Activated CD8-positive, alpha-beta memory T cell treated with anti-CD3 and anti-CD28 coated beads, Interleukin-2, amount 50 U/mL, for 1 hour (primary cell): ENCODE results near the gene SLC10A7.

ENCODE experiments used
- DNase-seq: peaks from one replicate; pipeline ENCODE4 v3.0.0-alpha.2; 2020; ENCODE audit errors: extremely low read depth

SLC10A7 gene

DNA sequence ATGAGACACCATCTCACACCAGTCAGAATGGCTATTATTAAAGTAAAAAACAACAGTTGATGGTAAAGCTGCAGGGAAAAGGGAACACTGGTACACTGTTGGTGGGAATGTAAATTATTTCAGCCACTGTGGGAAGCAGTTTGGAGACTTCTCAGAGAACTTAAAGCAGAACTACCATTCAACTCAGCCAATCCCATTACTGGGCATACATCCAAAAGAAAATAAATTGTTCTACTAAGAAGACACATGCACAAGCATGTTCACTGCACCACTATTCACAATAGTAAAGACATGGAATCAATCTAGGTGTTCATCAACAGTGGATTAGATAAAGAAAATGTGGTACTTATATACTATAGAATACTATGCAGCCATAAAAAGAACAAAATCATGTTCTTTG is 172.4 kb downstream of the SLC10A7 start:
- no peak for DNase-seq

DNA sequence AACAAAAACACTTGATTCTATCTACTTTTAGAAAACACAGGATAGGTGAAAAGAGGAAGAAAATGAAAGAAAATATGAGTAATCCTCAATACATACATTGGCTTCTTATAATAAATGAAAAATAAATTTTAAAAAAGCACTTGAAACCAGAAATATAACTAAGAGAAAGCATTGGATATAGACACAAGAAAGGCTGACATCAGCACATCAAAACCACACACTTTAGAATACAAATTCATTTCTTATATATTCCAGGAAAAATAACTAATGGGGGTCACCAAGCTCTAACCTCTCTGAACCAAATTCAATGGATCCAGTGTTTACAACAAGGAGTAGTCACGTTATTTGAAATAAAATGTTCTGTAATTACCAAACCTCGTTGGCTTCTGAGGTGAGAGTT is 173.9 kb downstream of the SLC10A7 start:
- no peak for DNase-seq

DNA sequence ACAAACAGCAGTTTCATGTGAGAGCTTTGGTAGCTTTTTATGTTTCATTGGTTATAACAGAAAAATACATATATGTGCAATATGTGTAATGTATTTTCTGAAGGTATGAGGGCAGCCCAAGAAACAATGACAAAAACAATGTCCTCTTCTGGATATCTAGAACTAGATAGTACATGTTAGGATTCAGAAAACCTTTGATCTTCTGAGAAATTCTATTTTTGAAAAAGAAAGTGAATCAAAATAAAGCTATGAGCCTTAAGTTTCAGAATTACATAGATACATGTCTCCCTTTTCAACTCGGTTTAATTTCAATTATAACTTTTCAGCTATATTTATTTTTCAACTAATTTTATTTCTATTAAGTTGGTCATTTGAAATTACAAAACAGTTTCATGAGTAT is 175.5 kb downstream of the SLC10A7 start:
- DNase-seq, result no peak

DNA sequence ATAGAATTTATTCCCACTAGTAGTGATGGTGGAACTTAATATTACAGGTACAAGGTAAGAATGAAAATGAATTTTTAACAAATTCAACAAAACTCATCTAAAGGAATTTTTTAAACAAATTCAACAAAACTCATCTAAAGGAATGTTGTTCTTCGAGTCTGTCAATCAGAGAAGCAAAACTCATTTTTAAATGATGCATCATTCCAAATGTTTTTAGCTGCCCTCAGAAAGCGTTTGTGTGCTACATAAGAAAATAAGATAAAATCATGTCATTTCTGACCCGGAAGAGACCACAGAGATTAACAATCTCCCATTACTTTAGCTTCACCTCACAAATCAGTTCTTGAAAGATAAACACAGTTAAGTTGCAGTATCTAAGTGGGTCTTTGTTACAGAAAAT is 178.0 kb downstream of the SLC10A7 start:
- DNase-seq, result no peak

DNA sequence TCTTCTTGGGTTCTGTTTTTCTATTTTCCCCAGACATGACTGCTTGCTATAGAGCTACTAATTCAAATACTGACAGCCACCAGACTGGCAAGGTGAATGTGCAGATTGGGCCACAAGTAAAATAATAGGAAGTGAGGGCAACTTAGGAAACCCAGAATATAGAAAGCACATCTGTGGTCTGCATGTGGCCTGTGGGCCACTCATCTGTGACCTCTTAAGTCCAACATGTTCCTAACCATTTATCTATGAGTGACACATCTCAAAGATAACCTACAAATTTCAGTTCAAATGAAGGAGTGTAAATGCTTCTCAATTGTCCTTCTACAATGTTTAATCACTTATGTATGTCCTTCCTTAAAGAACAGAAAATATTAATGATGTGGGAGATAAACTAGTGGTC is 178.5 kb downstream of the SLC10A7 start:
- no peak for DNase-seq

DNA sequence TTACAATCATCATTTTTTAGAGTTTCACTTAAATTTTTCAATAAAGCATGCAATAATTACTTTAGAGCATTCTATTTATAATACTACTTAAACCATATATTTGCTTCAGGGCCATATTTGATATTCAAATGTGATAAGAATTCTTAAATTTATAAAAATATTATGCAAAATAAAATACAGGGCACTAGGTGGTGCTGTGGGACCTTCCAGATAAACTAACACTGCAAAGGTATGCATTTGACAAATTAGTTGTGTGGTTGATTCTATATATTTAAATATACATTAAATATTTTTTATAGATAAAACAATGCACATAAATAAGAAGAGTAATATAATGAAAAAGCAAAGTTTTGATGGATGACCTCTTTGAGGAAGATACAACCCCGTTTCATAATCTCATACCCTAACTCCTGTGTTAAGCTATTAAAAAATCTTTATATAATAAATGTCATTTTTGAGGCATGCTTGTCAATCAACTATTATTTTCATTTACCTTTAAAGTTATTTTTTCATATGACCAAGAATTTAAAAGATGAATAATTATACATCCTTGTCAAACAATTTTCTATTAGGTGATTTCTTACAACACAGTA is 179.0 kb downstream of the SLC10A7 start:
- no peak for DNase-seq

DNA sequence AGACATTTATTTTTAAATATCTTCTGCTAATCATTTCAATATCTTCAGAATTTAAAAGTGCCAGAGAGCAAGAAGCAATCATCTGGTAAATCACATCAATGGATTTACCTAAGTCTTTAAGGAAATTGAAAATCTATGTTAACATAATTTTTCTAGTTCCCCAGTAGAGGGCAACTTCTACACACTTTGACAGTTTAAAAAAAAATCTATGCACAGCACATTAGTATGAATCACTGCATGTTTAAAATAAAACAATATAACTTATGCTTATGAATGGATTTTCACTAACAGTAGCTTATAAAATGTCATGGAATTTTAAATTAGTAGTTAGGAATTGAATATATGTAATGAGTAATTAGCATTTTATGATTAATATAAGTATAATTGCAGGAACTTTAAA is 180.9 kb downstream of the SLC10A7 start:
- no peak for DNase-seq

DNA sequence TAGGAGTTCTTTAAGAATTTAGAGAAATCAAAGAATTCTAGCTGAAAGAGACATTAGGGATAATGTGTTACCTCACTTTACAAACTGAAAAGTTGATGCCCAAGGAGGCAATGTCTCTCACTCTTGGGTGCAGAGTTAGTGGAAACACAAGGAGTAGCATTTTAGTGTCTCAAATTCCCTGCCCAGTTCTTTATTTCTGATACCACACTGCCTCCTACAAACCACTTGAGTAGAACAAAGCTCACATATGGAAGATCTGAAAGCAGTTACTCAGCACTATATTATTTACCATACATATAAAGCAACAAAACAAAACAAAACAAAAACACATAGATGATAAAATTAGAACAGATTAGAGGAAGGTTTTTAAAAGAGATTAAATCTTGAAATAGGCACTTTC is 183.2 kb downstream of the SLC10A7 start:
- no peak for DNase-seq

DNA sequence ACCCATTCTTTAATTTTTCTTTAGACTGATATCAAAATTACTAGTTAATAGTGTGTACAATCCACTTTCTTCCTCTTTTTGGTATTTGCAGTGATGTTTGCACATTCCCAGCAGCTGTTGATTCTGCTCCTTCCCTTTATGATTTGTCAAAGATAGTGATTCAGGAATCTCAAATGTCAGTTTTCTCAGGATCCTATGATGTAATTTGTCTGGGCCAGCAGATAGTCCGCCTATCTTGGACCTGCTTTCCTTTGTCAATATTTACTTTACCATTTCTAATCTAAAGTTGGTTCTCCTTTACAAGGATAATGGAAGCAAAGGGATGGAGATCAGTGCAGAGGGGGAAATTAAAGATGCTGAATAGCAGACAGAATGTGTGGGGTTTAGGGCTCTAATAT is 185.3 kb downstream of the SLC10A7 start:
- DNase-seq, result no peak

DNA sequence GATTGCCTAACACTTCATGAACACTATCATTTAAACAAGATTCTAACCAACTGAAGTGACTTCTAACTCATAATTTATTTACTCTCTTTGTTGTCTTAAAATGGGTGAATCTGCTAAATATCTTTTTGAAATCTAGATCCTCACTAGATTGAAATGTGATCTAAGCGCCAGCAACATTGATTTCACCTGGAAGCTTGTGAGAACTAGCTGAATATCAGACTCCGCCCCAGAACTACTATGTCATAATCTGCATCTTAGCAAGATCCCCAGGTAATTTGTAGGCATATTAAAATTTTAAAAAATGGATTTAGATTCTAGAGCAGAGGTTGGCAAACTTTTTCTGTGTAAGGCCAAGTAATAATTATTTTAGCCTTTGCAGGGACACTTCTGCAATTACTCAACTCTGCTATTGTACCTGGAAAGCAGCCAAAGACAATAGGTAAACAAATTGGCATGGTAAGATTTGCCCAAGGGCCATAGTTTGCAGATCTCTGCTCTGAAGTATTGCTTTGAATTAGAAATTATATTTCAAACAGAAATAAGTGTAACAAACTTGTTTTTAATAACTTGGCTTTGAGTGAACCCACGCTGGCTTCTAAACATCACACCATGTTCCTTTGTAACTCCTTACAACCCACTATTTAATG is 185.9 kb downstream of the SLC10A7 start:
- DNase-seq, result no peak

DNA sequence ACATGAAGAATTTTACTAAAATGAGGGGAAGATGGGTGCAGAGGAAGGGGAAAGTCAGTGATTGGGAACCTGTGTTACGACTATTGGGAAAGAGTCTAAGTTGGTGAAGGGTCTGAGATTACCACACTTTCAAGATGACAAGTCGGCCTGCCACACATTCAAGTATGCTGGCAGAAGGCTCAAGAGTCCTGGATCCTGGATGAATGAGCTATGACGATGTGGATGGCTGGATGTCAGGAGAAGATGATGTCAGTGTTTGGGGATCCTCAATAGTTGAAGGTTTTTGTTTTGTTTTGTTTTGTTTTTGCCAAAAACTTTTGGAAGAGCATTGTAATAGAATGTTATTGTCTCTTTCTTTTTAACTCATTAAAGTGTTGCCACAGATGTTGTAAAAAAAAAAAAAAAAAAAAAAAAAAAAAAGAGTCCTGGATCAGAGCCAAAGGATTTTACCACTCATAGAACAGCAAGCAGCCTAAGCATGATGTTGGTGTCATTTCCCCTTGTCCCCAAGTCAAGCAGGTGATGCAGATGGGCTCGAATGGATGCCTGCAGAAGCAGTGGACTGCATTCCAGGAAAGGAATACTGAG is 186.8 kb downstream of the SLC10A7 start:
- no peak for DNase-seq

DNA sequence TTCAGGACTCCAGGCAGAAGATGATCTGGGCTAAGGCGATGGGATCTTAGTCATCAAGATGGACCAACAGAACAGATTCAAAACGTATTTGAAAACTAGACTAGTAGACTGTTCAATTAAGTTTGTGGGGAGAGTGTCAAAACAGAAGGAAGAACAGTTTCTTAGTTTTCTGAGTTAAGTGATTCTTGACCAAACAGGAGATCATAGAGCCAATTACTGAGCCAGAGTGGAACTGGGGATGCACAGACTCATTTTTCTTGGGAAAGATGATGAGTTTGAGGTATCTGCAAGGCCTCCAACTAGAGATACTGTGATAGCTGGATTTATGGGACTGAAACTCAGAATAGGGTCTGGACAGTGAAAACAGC is 187.9 kb downstream of the SLC10A7 start:
- no peak for DNase-seq

DNA sequence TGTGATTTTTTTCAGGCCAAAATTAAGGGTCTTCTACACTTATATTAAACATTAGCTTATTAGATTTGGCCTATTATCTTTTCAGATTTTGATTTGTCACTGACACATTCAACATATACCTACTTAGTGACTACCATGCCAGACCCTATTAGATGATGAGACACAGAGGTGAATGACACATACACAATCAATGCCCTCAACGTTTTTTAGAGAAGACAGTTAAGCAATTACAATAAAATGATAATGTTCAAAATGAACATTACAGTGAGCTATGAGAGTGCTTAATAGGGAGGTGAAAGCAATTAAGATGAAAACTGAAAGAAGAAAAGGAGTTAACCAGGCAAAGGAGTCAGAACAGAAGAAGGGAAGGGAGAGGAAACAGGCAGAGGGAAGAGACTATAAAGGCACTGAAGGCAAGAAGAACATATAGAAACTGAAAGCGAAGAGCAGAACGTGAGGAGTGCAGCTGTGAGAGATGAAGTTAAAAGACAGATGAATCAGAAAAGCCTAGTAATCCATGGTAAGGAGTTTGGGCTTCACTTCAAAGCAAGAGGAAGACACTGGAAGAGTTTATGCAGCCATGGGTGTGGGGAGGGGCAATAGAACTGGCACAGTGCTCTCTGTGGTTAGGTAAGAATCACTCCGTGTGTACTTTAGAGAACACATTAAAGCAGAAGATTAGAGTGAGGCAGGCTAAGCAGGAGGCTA is 188.4 kb downstream of the SLC10A7 start:
- DNase-seq, result no peak

DNA sequence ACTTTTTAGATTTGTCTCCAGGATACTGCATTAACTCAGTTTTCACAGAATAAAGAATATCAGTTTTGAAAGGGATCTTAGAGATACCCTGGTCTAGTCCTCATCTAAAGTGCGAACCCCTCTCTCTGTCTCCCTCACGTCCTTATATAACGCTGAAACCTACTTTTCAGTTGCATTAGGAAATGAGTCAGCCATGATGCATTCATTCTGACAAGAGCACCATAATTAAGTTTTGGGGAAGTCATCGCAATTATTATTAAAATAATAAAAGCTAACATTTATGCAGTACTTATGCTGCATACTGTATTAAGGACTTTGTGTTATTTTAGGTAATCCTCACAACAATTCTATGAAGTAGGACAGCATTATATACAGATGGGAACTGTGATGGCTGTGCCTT is 191.3 kb downstream of the SLC10A7 start:
- no peak for DNase-seq

DNA sequence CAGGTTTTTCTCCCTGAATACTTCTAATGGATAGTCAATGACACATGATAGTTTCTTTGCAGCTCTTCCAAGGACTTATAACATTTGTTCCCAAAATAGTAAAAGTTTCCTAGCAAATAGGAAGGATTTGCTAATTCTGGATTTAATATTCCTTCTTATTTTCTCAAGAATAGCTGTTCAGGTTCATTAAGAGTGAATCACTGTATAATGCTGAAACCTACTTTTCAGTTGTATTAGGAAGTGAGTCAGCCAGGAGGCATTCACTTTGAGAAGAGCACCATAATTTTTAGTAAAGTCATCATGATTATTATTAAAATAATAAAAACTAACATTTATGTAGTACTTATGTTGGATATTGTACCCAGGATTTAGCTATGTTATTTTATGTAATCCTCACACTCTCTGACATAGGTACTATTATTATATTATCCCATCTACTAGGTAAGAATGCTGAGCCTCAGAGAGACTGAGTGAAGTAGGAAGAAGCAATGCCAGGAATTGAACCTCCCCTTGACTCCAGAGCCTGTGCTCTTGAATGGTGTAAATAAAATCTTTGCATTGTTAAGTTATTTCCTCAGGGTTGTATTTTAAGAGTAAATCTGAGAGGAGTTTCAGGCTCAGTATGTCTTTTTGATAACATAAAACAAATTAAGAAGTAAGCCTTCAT is 192.6 kb downstream of the SLC10A7 start:
- DNase-seq, result no peak

DNA sequence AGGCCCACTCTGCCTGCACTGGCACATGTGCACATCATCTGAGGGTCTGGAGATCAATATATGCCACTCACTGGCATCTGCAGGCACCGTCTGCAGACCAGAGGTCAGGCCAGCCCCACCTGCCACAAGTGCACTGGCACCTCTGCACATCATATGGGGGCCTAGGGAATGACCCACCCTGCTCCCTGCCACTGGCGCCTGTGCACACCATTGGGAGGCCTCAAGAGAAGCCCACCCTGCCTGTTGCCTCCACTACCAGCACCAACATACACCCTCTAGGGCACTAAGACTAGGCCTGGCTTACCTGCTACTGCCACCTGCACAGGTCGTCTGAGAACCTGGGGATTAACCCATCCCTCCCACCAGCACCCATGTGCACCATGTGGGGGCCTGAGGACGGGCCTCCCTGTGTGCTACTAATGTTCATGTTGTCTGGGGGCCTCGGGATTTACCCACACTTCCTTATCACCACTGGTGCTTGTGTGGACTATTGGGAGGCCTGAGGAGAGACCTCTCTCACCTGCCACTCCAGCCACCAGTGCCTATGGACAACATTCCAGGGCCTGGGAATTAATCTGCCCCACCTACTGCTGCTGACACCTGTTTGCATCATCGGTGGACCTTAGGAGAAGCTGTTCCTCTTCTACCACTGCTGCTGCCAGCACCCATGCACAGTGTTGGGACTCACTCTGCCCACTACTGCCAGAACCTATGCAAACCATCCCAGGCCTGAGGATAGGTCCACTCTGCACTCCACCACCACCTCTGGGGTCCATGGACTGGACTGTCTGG is 193.7 kb downstream of the SLC10A7 start:
- DNase-seq, result no peak

DNA sequence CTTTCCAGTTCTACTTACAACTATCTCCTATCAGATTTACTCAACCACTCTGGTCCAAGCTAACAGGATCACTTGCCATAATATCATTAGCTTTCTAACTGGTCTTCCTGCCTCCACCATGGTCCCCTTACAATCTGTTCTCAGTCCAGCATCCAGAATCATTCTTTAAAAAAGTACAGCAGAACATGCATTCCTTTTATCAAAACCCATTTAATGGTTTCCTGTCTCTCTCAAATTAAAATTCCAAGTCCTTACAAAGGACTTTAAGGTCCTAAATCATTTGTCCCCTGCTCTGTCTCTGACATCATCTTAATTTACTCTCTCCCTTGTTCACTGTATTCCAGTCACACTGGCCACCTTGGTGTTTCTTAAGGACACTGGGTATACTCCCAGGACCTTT is 202.8 kb downstream of the SLC10A7 start:
- no peak for DNase-seq

DNA sequence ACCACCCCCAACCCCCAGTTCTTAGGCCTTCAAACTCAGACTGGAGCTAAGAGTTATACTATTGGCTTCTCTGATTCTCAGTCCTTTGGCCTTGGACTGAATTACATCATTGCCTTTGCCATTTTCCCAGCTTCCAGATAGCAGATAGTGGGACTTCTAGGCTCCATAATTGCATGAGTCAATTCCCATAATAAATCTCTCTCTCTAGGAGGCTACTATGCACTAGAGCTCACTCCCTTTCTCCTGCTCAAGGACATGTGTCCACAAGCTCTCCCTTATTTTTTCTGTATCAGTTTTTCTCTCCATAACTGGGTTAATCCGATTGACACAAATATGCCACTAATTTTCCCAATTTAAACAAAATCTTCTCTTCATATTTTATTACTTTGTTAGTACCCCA is 204.0 kb downstream of the SLC10A7 start:
- no peak for DNase-seq

DNA sequence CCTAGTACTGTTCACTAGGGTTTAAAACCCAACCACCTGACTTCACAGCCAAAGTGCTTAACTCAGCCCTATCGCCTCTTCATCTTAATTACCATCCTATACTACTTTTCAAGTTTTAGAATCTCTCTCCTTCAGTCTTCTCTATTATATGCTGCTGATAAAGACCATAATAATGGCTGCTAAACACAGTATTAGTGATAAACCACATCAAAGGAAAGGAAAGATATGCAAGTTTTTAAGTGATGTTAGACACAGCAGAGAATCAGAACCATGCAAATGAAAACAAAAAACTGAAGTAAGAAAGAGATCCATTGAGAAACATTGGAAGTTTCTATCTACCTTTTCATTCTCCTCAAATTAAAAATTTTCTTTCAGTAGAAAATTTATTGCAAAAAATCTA is 206.6 kb downstream of the SLC10A7 start:
- no peak for DNase-seq

DNA sequence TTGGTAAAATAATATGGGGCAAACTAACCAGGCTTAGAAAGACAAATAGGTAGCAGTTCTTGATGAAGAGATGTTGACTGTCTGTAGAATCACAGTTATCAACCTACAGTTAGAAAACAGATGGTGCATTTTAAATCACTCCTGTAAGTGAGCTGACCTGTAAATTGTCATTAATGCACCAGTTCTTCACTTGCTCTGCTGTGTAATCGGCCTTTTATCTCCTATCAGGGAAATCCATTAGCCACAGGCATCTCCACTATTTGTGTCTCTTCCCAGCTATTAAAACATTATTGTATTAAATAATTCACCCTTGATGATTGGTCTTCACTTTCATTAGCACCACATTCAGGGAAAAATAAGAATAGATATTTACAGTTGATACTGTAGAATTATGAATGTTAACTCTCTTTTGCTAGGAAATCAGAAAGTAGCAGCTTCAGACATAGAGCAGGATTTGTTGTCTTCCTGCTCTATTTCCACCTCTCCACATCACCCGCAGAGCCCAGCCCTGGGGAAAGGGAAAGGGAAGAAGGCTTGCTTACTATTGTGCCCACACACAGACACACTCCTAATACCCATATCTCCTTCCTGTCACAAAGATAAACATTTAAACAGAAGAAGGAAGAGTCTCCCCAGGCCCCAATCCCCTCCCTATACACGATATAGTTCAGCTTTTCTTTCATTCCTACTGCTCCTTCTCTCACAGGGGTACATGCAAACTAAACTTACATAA is 210.3 kb downstream of the SLC10A7 start:
- DNase-seq, result no peak
